ENCODE data around the gene GNG13.

DNA sequence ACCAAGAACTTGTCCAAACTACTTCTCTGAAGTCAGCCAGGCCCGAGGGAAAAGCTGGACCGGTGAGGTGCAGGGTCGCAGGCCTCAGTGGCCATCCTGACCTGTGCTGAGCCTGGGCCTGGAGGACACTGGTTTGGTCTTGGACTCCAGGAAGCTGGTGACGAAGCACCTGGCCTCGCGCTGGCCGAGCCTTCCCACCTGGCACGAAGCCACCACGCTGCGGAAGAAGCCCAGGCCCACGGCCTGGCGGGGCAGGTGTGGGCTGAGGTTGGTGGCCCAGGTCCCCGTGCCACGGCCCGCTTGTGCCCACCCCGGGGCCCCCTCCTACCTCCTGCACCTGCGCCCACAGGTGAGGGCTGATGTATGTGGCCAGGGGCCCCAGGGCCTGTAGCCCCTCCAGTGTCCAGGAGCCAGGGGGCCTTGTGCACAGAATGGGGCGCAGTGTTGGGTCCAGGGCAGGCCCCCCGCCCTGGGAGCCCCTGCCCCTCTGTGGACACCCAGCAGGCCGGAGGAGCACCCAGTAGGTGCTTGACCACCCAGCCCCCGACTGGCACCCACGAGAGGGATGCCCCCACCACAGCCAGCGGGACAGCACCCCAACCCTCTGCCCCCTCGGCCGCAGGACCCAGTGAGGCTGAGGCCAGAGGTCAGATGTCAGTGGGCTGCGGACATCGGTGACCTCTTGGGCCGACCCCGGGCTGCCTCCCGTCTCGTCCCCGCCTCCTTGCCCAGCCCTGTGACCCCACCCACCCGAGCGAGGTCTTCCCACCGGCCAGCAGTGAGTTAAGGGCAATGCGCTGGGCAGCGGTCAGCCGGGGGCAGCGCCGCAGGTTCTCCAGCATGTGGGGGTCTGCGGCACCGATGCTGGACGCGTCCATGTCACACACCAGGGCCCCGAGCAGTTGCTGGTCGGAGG, 26.2 kb downstream of the GNG13 start:
- no peak for TF ChIP-seq POLR2A (IDR thresholded peaks at IDR 0.05)
- TF ChIP-seq, protein P1, sequence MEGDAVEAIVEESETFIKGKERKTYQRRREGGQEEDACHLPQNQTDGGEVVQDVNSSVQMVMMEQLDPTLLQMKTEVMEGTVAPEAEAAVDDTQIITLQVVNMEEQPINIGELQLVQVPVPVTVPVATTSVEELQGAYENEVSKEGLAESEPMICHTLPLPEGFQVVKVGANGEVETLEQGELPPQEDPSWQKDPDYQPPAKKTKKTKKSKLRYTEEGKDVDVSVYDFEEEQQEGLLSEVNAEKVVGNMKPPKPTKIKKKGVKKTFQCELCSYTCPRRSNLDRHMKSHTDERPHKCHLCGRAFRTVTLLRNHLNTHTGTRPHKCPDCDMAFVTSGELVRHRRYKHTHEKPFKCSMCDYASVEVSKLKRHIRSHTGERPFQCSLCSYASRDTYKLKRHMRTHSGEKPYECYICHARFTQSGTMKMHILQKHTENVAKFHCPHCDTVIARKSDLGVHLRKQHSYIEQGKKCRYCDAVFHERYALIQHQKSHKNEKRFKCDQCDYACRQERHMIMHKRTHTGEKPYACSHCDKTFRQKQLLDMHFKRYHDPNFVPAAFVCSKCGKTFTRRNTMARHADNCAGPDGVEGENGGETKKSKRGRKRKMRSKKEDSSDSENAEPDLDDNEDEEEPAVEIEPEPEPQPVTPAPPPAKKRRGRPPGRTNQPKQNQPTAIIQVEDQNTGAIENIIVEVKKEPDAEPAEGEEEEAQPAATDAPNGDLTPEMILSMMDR (IDR thresholded peaks at IDR 0.05), result no peak

Data from heart left ventricle (tissue), 13 donors.